Right lobe of liver (tissue), 6 donors: Measurements from ENCODE around the gene PPP4R3A. TPM values are rescaled to one million over a fixed set of nuclear protein-coding genes. Genes with fewer than 3 reads are reported as not detected.
"Not testable (repeated sequence)": the region's sequence is repeated elsewhere in the genome, so short reads cannot be mapped to it uniquely, and the experiment has no call there.

ENCODE experiments used
- ATAC-seq, 4 donors: fragments of 200-7000 bp; cut with Tn5 transposase; one replicate each; pipeline ENCODE4 v1.9.1; 2020; ENCODE audit warnings: mild to moderate bottlenecking in 4 of 4, moderate library complexity in 4 of 4
- DNase-seq, 3 donors: peaks; one replicate each; pipeline ENCODE4 v3.0.0-alpha.2; 2020
- H3K27ac ChIP-seq, 3 donors: fragments of 200-600 bp; one replicate each; pipeline ENCODE4 v1.8.0; 2022
- H3K27me3 ChIP-seq, 2 donors: fragments of 200-600 bp; one replicate each; pipeline ENCODE4 v1.8.0; 2022
- H3K36me3 ChIP-seq, 4 donors: fragments of 200-600 bp; sonication (generic) in 1 of 4; one replicate each; pipeline versions ENCODE4 v1.5.1 to v1.8.0; 2017 to 2022; ENCODE audit warnings: control low read depth in 1 of 4
- H3K4me1 ChIP-seq, 4 donors: fragments of 200-600 bp; sonication (generic) in 1 of 4; one replicate each; pipeline versions ENCODE4 v1.5.1 to v1.8.0; 2017 to 2022; ENCODE audit warnings: control low read depth in 1 of 4
- H3K4me3 ChIP-seq, 3 donors: fragments of 200-600 bp; one replicate each; pipeline ENCODE4 v1.8.0; 2022
- H3K9me3 ChIP-seq, 4 donors: fragments of 200-600 bp; sonication (generic) in 1 of 4; one replicate each; pipeline versions ENCODE4 v1.5.1 to v1.8.0; 2017 to 2022; ENCODE audit warnings: control low read depth in 1 of 4
- CTCF ChIP-seq, 4 donors: fragments of 200-600 bp in 3 of 4; fragments of 450-650 bp in 1 of 4; IDR thresholded peaks; one replicate each; pipeline versions ENCODE4 v1.5.1 to v1.8.0; 2016 to 2022; ENCODE audit warnings: antibody characterized with exemption in 4 of 4, mild to moderate bottlenecking in 2 of 4
- POLR2A ChIP-seq: fragments of 450-650 bp; IDR thresholded peaks from one replicate; pipeline ENCODE4 v1.6.1; 2017; ENCODE audit warnings: antibody characterized with exemption, mild to moderate bottlenecking
- WGBS: methylation state at CpG from one replicate; pipeline ENCODE4 v1.1.6; 2018; ENCODE audit warnings: low coverage, low lambda C conversion rate; ENCODE audit not compliant: insufficient coverage; ENCODE audit errors: missing lambda C conversion rate; 5-methylcytosine and 5-hydroxymethylcytosine counted together
- intact Hi-C, 2 donors: fragments of 100-400 bp; cut with DNase I; formaldehyde crosslinking; loops; one replicate each; pipeline versions ENCODE4 v1.11.2 to v1.14.1; 2022
- total RNA-seq, 6 experiments: library from RNA; depleted of rRNA in 2 of 6; stranded (reverse); fragments of >200 nt in 2 of 6; fragmentation: NEBNext Ultra II Directional in 3 of 6; extraction: Animal tissue kit (Norgen Biotek cat#: 25700) in 3 of 6; gene quantifications; one replicate each; pipeline versions ENCODE4 v1.1.0 to v1.2.4, GENCODE V29; 2016 to 2023
- donor health status: DM: no; HTN: yes; CAD: no.
- donor health status: DM: no; HTN: no; CAD: no.
- donor health status: DM: no; HTN: no; CAD: no.
- donor health status: DM: no; HTN: yes; CAD: no.
- donor health status: DM: no; HTN: yes; CAD: no.

Gene PPP4R3A
- total RNA-seq, 6 experiments from 2014 or later = 30.5 to 45.9 (median 39.6) TPM

GRCh38 chr14:91545946-91546716 lies 36.0 kb upstream of the PPP4R3A start:
- no peak overlapping the region for H3K27ac ChIP-seq
- TF ChIP-seq CTCF (IDR thresholded peaks at IDR 0.05) (no peak), POLR2A (no peak)
- H3K36me3 ChIP-seq = no peaks in the 10 kb centered on the region
- H3K9me3 ChIP-seq = peaks cover 0 to 8% (median 0%) of the 10 kb centered on the region in 4 donors
- ATAC-seq (peak in 2 of 4 donors; percentile 32 to 71), DNase-seq (no peak)
- H3K4me3 ChIP-seq = no peak overlapping the region
- no peaks in the 10 kb centered on the region for H3K27me3 ChIP-seq
- 45% methylated on average over 5 of the region's 5 CpGs for WGBS
- intact Hi-C loops = no loop called here
- no peaks in the 10 kb centered on the region for H3K4me1 ChIP-seq

- Histone ChIP-seq H3K4me3 (no peak overlapping the region), H3K4me1 (no peaks in the 10 kb centered on the region), H3K9me3 (peaks cover 0 to 8% (median 0%) of the 10 kb centered on the region in 4 donors), H3K27me3 (no peaks in the 10 kb centered on the region), H3K36me3 (no peaks in the 10 kb centered on the region), H3K27ac (no peak overlapping the region)
- ATAC-seq (no peak), DNase-seq (no peak)
- intact Hi-C loops = no loop called here
- TF ChIP-seq POLR2A = no peak
- no peak for TF ChIP-seq CTCF (IDR thresholded peaks at IDR 0.05)
Measured at GRCh38 chr14:91545204-91545603, 35.1 kb upstream of the PPP4R3A start.

DNA sequence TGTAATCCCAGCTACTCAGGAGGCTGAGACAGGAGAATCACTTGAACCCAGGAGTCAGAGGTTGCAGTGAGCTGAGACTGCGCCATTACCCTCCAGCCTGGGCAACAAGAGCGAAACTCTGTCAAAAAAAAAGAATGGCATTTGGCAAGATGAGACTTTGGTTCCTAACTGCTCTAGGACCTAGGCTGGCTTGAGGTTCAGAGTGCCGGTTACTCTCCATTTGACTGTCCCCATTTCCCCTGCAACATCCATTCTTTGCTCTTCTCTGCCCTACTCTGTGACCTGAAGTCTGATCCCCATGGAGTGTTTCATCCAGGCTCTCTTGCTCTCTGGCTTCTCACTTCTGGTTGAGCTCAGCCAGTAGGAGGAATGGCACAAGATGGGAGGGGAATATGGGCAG lies 26.2 kb upstream of the PPP4R3A start:
- ATAC-seq = peak in 2 of 4 donors; percentile 29 to 43
- WGBS = 40% methylated on average over 1 of the region's 3 CpGs

DNA sequence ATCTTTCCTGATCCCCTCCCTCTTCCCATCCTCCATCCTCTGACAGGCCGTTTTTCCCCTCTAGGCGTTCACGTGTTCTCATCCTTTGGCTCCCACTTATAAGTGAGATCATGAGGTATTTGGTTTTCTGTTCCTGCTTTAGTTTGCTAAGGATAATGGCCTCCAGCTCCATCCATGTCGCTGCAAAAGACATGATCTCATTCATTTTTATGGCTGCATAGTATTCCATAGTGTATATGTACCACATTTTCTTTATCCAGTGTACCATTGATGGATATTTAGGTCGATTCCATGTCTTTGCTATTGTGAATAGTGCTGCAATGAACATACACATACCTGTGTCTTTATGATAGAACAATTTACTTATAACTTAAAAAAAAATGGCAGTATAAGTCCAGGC lies 23.9 kb upstream of the PPP4R3A start:
- 79% methylated on average over 5 of the region's 5 CpGs for WGBS
- intact Hi-C loops, H3K9me3 ChIP-seq, H3K4me1 ChIP-seq, DNase-seq, H3K27me3 ChIP-seq, H3K27ac ChIP-seq, H3K4me3 ChIP-seq, ATAC-seq, H3K36me3 ChIP-seq: not testable (repeated sequence)

More for the DNA sequence above, 26.2 kb upstream of the PPP4R3A start:
- Histone ChIP-seq H3K36me3 (no peaks in the 10 kb centered on the region), H3K4me3 (no peak overlapping the region), H3K27me3 (no peaks in the 10 kb centered on the region), H3K9me3 (no peaks in the 10 kb centered on the region), H3K27ac (no peak overlapping the region), H3K4me1 (peaks cover 0 to 6% (median 0%) of the 10 kb centered on the region in 4 donors)
- intact Hi-C loops = no loop called here
- TF ChIP-seq CTCF (IDR thresholded peaks at IDR 0.05) (no peak), POLR2A (no peak)
- DNase-seq = no peak

- DNase-seq (no peak), ATAC-seq (no peak)
- no peak overlapping the region for H3K4me3 ChIP-seq
- H3K4me1 ChIP-seq = peaks cover 0 to 6% (median 1%) of the 10 kb centered on the region in 4 donors
- WGBS = 71% methylated on average over 3 of the region's 3 CpGs
- H3K9me3 ChIP-seq = no peaks in the 10 kb centered on the region
- intact Hi-C loops = no loop called here
- no peaks in the 10 kb centered on the region for H3K27me3 ChIP-seq
- no peak for TF ChIP-seq POLR2A
- no peak for TF ChIP-seq CTCF (IDR thresholded peaks at IDR 0.05)
- no peak overlapping the region for H3K27ac ChIP-seq
- H3K36me3 ChIP-seq = no peaks in the 10 kb centered on the region
Measured at GRCh38 chr14:91533623-91534022, 23.5 kb upstream of the PPP4R3A start.
